ENCODE data around the gene OR6M1.

- TF ChIP-seq CTCF (IDR thresholded peaks at IDR 0.05; ENCODE audit: low read length) (no peak), EZH2 (IDR thresholded peaks at IDR 0.05; ENCODE audit: borderline replicate concordance, low read length) (no peak)
Observed at GRCh38 chr11:123773026-123773425, 33.1 kb downstream of the OR6M1 start.
